ENCODE results near the gene KSR1. TPM values are rescaled to one million over a fixed set of nuclear protein-coding genes. Genes with fewer than 3 reads are reported as not detected.
A peak's percentile ranks its signal among the peaks of the same experiment; 100 is the strongest.

Gene KSR1
- total and polyA plus RNA-seq, 2 experiments from 2014 or later = 7.8 to 53.2 TPM

DNA sequence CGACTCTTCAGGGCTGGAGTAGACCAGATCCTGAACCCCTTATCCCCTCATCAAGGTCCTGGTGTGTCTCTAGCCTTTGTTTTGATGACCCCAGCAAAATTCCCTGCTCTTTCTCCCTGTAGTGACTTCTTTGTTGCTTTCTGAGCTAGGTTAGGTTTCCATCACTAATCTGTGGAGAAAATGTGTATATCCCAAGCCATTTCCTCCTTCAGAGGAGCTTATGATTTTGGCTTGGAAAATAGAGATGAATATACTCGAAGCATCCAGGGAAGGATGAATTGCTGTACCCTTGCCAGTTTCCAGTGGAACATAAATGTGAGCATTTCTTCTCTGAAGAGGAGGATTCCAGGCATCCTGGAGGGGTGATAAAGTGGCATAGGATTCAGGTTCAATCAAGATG is 55.8 kb downstream of the KSR1 start:
- no peaks in the 10 kb centered on the region for H4K20me1 ChIP-seq (replicated peaks; ENCODE audit: insufficient read depth)
- no peak overlapping the region for H3K4me3 ChIP-seq
- Mint-ChIP-seq H3K27ac (peak overlapping the region; percentile 1; the same call in 1 of the 2 replicates), H3K27me3 (ENCODE audit: insufficient read depth, low read depth, poor library complexity) (peaks cover 10% of the 10 kb centered on the region), H3K36me3 (ENCODE audit: low read depth) (no peaks in the 10 kb centered on the region), H3K4me3 (no peak overlapping the region), H3K9me3 (no peaks in the 10 kb centered on the region), H3K4me1 (peaks cover 59% of the 10 kb centered on the region)
- ATAC-seq (no peak), DNase-seq (ENCODE audit: low spot score) (no peak)
- peak overlapping the region; percentile 60 for H3K27ac ChIP-seq (ENCODE audit: low read depth)
- no peaks in the 10 kb centered on the region for H3K36me3 ChIP-seq (ENCODE audit: insufficient read depth)
- H3F3A ChIP-seq (replicated peaks; ENCODE audit: low read depth) = no peaks in the 10 kb centered on the region
- H3K4me2 ChIP-seq = no peak overlapping the region
- TF ChIP-seq, protein P1, sequence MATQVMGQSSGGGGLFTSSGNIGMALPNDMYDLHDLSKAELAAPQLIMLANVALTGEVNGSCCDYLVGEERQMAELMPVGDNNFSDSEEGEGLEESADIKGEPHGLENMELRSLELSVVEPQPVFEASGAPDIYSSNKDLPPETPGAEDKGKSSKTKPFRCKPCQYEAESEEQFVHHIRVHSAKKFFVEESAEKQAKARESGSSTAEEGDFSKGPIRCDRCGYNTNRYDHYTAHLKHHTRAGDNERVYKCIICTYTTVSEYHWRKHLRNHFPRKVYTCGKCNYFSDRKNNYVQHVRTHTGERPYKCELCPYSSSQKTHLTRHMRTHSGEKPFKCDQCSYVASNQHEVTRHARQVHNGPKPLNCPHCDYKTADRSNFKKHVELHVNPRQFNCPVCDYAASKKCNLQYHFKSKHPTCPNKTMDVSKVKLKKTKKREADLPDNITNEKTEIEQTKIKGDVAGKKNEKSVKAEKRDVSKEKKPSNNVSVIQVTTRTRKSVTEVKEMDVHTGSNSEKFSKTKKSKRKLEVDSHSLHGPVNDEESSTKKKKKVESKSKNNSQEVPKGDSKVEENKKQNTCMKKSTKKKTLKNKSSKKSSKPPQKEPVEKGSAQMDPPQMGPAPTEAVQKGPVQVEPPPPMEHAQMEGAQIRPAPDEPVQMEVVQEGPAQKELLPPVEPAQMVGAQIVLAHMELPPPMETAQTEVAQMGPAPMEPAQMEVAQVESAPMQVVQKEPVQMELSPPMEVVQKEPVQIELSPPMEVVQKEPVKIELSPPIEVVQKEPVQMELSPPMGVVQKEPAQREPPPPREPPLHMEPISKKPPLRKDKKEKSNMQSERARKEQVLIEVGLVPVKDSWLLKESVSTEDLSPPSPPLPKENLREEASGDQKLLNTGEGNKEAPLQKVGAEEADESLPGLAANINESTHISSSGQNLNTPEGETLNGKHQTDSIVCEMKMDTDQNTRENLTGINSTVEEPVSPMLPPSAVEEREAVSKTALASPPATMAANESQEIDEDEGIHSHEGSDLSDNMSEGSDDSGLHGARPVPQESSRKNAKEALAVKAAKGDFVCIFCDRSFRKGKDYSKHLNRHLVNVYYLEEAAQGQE (IDR thresholded peaks at IDR 0.05; ENCODE audit: unreplicated experiment) = no peak
- no peak for TF ChIP-seq NANOG (IDR thresholded peaks at IDR 0.05; ENCODE audit: borderline replicate concordance)
- TF ChIP-seq, protein P2, sequence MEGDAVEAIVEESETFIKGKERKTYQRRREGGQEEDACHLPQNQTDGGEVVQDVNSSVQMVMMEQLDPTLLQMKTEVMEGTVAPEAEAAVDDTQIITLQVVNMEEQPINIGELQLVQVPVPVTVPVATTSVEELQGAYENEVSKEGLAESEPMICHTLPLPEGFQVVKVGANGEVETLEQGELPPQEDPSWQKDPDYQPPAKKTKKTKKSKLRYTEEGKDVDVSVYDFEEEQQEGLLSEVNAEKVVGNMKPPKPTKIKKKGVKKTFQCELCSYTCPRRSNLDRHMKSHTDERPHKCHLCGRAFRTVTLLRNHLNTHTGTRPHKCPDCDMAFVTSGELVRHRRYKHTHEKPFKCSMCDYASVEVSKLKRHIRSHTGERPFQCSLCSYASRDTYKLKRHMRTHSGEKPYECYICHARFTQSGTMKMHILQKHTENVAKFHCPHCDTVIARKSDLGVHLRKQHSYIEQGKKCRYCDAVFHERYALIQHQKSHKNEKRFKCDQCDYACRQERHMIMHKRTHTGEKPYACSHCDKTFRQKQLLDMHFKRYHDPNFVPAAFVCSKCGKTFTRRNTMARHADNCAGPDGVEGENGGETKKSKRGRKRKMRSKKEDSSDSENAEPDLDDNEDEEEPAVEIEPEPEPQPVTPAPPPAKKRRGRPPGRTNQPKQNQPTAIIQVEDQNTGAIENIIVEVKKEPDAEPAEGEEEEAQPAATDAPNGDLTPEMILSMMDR (conservative IDR thresholded peaks at IDR 0.05; ENCODE audit: low read depth in 2 of 2) = no peak
- no peak for TF ChIP-seq EZH2phosphoT487 (IDR thresholded peaks at IDR 0.05; ENCODE audit: unreplicated experiment)
- TF ChIP-seq, protein P3, sequence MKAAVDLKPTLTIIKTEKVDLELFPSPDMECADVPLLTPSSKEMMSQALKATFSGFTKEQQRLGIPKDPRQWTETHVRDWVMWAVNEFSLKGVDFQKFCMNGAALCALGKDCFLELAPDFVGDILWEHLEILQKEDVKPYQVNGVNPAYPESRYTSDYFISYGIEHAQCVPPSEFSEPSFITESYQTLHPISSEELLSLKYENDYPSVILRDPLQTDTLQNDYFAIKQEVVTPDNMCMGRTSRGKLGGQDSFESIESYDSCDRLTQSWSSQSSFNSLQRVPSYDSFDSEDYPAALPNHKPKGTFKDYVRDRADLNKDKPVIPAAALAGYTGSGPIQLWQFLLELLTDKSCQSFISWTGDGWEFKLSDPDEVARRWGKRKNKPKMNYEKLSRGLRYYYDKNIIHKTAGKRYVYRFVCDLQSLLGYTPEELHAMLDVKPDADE (IDR thresholded peaks at IDR 0.05) = no peak
- TF ChIP-seq CREB1 (CRISPR knock-in tag; IDR thresholded peaks at IDR 0.05; ENCODE audit: low read depth) = no peak
- no peak for TF ChIP-seq STAT1 (IDR thresholded peaks at IDR 0.05; ENCODE audit: unreplicated experiment)
- no peak for TF ChIP-seq POLR2AphosphoS5 (IDR thresholded peaks at IDR 0.05; ENCODE audit: low read depth)
- TF ChIP-seq, protein P4, sequence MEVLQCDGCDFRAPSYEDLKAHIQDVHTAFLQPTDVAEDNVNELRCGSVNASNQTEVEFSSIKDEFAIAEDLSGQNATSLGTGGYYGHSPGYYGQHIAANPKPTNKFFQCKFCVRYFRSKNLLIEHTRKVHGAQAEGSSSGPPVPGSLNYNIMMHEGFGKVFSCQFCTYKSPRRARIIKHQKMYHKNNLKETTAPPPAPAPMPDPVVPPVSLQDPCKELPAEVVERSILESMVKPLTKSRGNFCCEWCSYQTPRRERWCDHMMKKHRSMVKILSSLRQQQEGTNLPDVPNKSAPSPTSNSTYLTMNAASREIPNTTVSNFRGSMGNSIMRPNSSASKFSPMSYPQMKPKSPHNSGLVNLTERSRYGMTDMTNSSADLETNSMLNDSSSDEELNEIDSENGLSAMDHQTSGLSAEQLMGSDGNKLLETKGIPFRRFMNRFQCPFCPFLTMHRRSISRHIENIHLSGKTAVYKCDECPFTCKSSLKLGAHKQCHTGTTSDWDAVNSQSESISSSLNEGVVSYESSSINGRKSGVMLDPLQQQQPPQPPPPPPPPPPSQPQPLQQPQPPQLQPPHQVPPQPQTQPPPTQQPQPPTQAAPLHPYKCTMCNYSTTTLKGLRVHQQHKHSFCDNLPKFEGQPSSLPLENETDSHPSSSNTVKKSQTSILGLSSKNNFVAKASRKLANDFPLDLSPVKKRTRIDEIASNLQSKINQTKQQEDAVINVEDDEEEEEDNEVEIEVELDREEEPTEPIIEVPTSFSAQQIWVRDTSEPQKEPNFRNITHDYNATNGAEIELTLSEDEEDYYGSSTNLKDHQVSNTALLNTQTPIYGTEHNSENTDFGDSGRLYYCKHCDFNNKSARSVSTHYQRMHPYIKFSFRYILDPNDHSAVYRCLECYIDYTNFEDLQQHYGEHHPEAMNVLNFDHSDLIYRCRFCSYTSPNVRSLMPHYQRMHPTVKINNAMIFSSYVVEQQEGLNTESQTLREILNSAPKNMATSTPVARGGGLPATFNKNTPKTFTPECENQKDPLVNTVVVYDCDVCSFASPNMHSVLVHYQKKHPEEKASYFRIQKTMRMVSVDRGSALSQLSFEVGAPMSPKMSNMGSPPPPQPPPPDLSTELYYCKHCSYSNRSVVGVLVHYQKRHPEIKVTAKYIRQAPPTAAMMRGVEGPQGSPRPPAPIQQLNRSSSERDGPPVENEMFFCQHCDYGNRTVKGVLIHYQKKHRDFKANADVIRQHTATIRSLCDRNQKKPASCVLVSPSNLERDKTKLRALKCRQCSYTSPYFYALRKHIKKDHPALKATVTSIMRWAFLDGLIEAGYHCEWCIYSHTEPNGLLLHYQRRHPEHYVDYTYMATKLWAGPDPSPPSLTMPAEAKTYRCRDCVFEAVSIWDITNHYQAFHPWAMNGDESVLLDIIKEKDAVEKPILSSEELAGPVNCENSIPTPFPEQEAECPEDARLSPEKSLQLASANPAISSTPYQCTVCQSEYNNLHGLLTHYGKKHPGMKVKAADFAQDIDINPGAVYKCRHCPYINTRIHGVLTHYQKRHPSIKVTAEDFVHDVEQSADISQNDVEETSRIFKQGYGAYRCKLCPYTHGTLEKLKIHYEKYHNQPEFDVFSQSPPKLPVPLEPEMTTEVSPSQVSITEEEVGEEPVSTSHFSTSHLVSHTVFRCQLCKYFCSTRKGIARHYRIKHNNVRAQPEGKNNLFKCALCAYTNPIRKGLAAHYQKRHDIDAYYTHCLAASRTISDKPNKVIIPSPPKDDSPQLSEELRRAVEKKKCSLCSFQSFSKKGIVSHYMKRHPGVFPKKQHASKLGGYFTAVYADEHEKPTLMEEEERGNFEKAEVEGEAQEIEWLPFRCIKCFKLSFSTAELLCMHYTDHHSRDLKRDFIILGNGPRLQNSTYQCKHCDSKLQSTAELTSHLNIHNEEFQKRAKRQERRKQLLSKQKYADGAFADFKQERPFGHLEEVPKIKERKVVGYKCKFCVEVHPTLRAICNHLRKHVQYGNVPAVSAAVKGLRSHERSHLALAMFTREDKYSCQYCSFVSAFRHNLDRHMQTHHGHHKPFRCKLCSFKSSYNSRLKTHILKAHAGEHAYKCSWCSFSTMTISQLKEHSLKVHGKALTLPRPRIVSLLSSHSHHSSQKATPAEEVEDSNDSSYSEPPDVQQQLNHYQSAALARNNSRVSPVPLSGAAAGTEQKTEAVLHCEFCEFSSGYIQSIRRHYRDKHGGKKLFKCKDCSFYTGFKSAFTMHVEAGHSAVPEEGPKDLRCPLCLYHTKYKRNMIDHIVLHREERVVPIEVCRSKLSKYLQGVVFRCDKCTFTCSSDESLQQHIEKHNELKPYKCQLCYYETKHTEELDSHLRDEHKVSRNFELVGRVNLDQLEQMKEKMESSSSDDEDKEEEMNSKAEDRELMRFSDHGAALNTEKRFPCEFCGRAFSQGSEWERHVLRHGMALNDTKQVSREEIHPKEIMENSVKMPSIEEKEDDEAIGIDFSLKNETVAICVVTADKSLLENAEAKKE (CRISPR knock-in tag; IDR thresholded peaks at IDR 0.05) = no peak
- TF ChIP-seq ZNF331 (CRISPR knock-in tag; IDR thresholded peaks at IDR 0.05; ENCODE audit: low read depth) = no peak
- no peak for TF ChIP-seq JUNB (IDR thresholded peaks at IDR 0.05; ENCODE audit: unreplicated experiment)
- no peak for TF ChIP-seq ZNF114 (CRISPR knock-in tag; IDR thresholded peaks at IDR 0.05)
- TF ChIP-seq EZH2 (IDR thresholded peaks at IDR 0.05; ENCODE audit: low read depth, unreplicated experiment) = no peak
- H2AFZ ChIP-seq = no peak overlapping the region
- H3K79me2 ChIP-seq (replicated peaks; ENCODE audit: insufficient read depth) = peaks cover 97% of the 10 kb centered on the region
- H3K9me2 ChIP-seq (ENCODE audit: insufficient read depth) = no peaks in the 10 kb centered on the region; the same call in 1 of the 2 replicates
- H3K27me3 ChIP-seq (ENCODE audit: insufficient read depth) = no peaks in the 10 kb centered on the region
- peaks cover 46% of the 10 kb centered on the region for H3K4me1 ChIP-seq (ENCODE audit: insufficient read depth)
